ENCODE data around the gene TMEM217.

The TMEM217 gene

DNA sequence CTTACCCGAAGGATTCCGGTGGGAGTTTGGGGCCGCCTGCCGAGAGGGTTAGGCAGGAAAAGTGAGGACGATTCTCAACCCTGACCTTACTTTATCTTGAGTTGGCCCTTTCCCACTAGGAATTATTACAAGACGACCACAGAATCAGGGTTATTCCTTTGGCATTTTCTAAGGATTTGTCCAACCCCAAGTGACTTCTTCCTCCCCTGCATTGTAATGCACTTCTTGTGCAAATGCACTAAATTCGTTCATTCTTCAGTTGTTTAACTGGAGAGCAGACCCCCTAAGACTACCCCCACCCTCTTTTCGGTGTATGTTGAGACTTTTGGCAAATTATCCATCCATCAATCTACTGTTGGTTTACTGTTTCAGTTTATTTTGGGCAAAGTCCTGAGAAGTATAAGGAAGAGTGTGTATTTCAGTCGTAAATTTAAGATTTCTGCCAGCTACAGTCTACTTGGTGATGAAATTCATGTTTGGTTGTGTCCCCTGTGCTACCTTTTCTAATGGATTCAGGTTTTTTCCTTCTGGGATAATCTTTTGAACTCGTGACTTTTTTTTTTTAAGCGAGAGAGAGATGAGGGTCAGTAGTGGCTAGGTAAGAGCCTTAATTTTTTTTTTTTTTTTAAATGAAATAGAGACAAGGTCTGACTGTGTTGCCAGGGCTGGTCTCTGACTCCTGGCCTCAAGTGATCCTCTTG is 611 bp upstream of the TMEM217 start:
- Histone ChIP-seq H3K27me3 (ENCODE audit: insufficient read depth, low read length) (no peaks in the 10 kb centered on the region), H3K79me2 (ENCODE audit: insufficient read depth, low read length) (peaks cover 27% of the 10 kb centered on the region), H3K36me3 (ENCODE audit: insufficient read depth, low read length) (no peaks in the 10 kb centered on the region), H3K4me1 (ENCODE audit: insufficient read depth, low read length, severe bottlenecking) (peaks cover 28% of the 10 kb centered on the region), H3K9me2 (ENCODE audit: low read depth, low read length) (no peaks in the 10 kb centered on the region), H3K4me3 (ENCODE audit: low read depth, low read length, poor library complexity, severe bottlenecking) (peak overlapping the region; percentile 94), H3K27ac (ENCODE audit: low read depth, low read length, poor library complexity, severe bottlenecking) (peak overlapping the region; percentile 45), H3K4me2 (ENCODE audit: low read length) (peak overlapping the region; percentile 81), H3F3A (ENCODE audit: insufficient read depth, low read length) (no peaks in the 10 kb centered on the region), H2AFZ (ENCODE audit: low read length) (no peak overlapping the region), H4K20me1 (ENCODE audit: insufficient read depth, low read length) (no peaks in the 10 kb centered on the region), H3K9me3 (ENCODE audit: low read length) (no peaks in the 10 kb centered on the region), H3K9ac (ENCODE audit: low read length) (peak overlapping the region; percentile 92)
- TF ChIP-seq, protein P1, sequence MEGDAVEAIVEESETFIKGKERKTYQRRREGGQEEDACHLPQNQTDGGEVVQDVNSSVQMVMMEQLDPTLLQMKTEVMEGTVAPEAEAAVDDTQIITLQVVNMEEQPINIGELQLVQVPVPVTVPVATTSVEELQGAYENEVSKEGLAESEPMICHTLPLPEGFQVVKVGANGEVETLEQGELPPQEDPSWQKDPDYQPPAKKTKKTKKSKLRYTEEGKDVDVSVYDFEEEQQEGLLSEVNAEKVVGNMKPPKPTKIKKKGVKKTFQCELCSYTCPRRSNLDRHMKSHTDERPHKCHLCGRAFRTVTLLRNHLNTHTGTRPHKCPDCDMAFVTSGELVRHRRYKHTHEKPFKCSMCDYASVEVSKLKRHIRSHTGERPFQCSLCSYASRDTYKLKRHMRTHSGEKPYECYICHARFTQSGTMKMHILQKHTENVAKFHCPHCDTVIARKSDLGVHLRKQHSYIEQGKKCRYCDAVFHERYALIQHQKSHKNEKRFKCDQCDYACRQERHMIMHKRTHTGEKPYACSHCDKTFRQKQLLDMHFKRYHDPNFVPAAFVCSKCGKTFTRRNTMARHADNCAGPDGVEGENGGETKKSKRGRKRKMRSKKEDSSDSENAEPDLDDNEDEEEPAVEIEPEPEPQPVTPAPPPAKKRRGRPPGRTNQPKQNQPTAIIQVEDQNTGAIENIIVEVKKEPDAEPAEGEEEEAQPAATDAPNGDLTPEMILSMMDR (IDR thresholded peaks at IDR 0.05; ENCODE audit: low read length), result no peak
- TF ChIP-seq EZH2 (IDR thresholded peaks at IDR 0.05; ENCODE audit: borderline replicate concordance, low read length), result no peak

DNA sequence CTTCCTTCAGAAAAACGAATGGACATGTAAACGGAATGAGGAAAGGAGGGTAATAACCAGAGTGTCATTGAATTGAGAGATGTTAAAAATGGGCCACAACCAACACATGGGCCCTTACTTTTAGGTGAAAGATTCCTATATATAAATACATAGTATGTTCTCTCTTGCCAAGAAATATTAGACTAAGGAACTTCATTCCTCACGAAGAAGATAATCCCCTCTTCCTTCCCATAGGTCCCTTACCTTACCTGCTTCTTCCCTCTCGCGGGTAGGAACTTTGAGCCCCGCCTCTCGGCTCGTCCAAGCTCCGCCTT is 667 bp downstream of the TMEM217 start:
- Histone ChIP-seq H3K36me3 (ENCODE audit: insufficient read depth, low read length) (no peaks in the 10 kb centered on the region), H3K9ac (ENCODE audit: low read length) (peak overlapping the region; percentile 39; the same call in 1 of the 2 replicates), H3K4me2 (ENCODE audit: low read length) (peak overlapping the region; percentile 81), H3K4me1 (ENCODE audit: insufficient read depth, low read length, severe bottlenecking) (peaks cover 28% of the 10 kb centered on the region), H3K9me3 (ENCODE audit: low read length) (no peaks in the 10 kb centered on the region), H3F3A (ENCODE audit: insufficient read depth, low read length) (no peaks in the 10 kb centered on the region), H3K79me2 (ENCODE audit: insufficient read depth, low read length) (peaks cover 21% of the 10 kb centered on the region), H3K4me3 (ENCODE audit: low read depth, low read length, poor library complexity, severe bottlenecking) (peak overlapping the region; percentile 94), H3K9me2 (ENCODE audit: low read depth, low read length) (no peaks in the 10 kb centered on the region), H2AFZ (ENCODE audit: low read length) (peak overlapping the region; percentile 97; the same call in 1 of the 2 replicates), H4K20me1 (ENCODE audit: insufficient read depth, low read length) (no peaks in the 10 kb centered on the region), H3K27me3 (ENCODE audit: insufficient read depth, low read length) (no peaks in the 10 kb centered on the region), H3K27ac (ENCODE audit: low read depth, low read length, poor library complexity, severe bottlenecking) (no peak overlapping the region)
- TF ChIP-seq, protein P1 (IDR thresholded peaks at IDR 0.05; ENCODE audit: low read length), result no peak
- TF ChIP-seq EZH2 (IDR thresholded peaks at IDR 0.05; ENCODE audit: borderline replicate concordance, low read length), result no peak

DNA sequence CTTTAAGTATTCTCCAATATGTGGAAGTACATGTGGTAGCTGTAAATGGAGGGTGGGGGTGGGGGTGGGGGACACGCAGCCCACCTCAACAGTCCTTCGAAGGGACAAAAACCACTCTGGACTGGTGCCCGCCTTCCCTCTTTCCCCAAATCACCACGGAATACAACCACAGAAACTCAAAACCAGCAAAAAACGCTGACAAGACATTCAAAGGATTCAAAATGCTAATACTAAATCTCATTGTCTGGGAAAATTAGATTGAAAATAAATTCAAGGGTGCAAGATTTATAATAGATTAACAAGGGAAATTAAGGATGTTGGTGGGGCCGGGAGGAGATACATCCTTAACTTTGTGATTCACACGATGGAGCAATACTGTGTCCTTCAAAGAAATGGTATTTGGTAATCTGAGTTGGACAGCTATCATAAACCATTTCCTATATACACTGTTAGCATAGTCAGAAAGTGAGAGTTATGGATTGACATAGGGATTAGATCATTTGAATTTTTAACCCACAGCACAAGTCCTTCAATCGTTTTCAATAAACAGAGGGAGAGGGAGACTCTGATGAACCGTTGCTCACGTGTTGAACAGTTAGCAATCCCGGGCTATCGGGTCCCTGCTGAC is 1.1 kb downstream of the TMEM217 start:
- no peaks in the 10 kb centered on the region for H3K9me3 ChIP-seq (ENCODE audit: low read length)
- no peaks in the 10 kb centered on the region for H4K20me1 ChIP-seq (ENCODE audit: insufficient read depth, low read length)
- H2AFZ ChIP-seq (ENCODE audit: low read length), result peak overlapping the region; percentile 97; the same call in 1 of the 2 replicates
- H3K36me3 ChIP-seq (ENCODE audit: insufficient read depth, low read length), result no peaks in the 10 kb centered on the region
- H3K4me3 ChIP-seq (ENCODE audit: low read depth, low read length, poor library complexity, severe bottlenecking), result peak overlapping the region; percentile 94
- peaks cover 28% of the 10 kb centered on the region for H3K4me1 ChIP-seq (ENCODE audit: insufficient read depth, low read length, severe bottlenecking)
- H3K27ac ChIP-seq (ENCODE audit: low read depth, low read length, poor library complexity, severe bottlenecking), result no peak overlapping the region
- H3K79me2 ChIP-seq (ENCODE audit: insufficient read depth, low read length), result peaks cover 21% of the 10 kb centered on the region
- no peaks in the 10 kb centered on the region for H3K9me2 ChIP-seq (ENCODE audit: low read depth, low read length)
- TF ChIP-seq, protein P1 (IDR thresholded peaks at IDR 0.05; ENCODE audit: low read length), result no peak
- no peak for TF ChIP-seq EZH2 (IDR thresholded peaks at IDR 0.05; ENCODE audit: borderline replicate concordance, low read length)
- peak overlapping the region; percentile 81 for H3K4me2 ChIP-seq (ENCODE audit: low read length)
- H3F3A ChIP-seq (ENCODE audit: insufficient read depth, low read length), result no peaks in the 10 kb centered on the region
- H3K9ac ChIP-seq (ENCODE audit: low read length), result peak overlapping the region; percentile 39; the same call in 1 of the 2 replicates
- H3K27me3 ChIP-seq (ENCODE audit: insufficient read depth, low read length), result no peaks in the 10 kb centered on the region

Measured in OCI-LY1 (cell line).